ENCODE measurements around the gene CD300LD.

Gene CD300LD

DNA sequence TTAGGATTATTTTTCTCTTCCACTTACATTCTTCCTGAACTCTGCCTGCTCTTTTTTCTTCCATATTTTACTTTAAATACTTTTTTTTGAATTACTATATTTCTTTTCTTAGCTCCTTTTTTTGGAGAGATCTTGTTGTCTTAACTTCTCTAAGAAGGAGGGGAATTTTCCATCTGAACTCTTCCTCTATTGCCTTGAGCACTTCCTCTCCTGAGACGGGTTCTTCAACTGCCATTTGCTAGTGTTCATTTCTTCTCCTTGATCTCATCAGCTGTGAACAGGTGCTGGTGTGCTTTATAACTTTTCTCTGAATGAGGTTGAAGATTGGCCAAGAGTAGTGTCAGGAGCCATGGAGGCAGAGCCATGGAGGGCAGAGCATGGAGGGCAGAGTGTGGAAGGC is 15.1 kb upstream of the CD300LD start:
- DNase-seq (ENCODE audit: low read depth in 1 of 2, low spot score in 1 of 2): no peak

DNA sequence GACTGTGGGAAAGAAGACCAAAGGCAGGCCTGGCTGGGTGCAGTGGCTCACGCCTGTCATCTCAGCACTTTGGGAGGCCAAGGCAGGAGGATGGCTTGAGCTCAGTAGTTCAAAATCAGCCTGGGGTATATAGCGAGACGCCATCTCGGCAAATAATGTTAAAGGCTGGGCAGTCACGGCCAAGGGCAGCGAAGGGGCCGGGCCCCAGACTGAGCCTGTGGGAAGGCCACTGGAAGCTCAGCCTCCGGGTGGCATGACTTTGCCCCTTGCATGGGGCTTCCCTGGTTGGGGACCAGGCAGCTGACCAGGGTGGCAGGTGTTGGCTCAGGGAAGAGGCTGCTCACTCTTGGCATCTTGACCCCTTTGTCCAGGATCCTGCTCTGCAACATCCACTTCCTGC is 14.0 kb upstream of the CD300LD start:
- DNase-seq (ENCODE audit: low read depth in 1 of 2, low spot score in 1 of 2): no peak

DNA sequence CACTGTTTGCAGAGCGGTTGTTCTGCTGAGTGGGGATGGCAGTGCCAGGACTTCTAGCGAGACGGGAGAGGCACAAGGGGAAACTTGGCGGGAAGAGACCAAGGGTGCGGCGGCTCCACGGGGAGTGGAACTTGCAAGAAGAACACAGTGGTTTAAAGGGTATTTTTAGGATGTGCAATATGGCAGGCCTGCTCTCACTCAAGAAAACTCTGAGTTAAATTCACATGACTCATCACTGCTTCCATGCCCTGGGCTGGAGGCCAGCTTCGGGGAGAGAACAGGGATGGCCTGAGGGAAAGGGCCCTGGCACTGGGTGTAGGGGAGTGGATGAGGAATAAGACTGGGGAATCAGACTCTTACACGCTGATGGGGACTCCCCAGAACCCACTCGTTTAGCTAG is 13.3 kb upstream of the CD300LD start:
- DNase-seq (ENCODE audit: low read depth in 1 of 2, low spot score in 1 of 2): no peak

DNA sequence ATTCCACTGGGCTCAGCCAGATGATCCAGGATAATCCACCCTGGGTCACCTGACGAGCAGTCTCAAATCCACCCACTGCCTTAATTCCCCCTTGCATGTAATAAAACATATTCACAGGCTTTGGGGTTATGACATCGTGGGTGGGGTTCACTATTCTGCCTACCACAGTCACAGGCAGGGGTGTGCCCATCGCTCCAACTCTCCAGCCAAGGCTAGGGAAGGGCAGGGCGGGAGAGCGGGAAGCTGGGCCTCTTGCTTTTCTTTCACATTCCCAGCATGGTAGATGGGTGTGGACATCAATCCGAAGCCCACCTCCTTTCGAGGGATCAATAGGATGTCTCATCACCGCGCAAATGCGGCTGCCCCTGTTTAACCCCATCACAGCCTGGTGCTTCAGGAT is 12.7 kb upstream of the CD300LD start:
- no peak for DNase-seq (ENCODE audit: low read depth in 1 of 2, low spot score in 1 of 2)

DNA sequence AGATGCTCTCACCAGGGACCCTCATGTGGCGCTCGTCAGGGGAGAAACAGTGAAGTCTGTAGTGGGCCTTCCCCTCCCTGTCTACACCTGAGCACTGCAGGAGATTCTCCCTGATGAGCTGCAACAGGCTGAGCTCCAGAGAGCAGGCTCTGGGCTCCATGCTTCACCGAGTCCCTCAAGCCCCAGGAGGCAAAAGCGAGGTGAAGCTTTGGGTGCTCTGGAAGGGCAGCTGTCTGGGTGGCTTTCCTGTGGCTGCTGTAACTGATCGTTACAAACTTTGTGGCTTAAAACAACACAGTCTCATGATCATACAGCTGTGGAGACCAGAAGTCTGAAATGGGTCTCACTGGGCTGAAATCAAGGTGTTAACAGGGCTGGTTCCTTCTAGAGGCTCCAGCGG is 12.1 kb upstream of the CD300LD start:
- no peak for DNase-seq (ENCODE audit: low read depth in 1 of 2, low spot score in 1 of 2)

DNA sequence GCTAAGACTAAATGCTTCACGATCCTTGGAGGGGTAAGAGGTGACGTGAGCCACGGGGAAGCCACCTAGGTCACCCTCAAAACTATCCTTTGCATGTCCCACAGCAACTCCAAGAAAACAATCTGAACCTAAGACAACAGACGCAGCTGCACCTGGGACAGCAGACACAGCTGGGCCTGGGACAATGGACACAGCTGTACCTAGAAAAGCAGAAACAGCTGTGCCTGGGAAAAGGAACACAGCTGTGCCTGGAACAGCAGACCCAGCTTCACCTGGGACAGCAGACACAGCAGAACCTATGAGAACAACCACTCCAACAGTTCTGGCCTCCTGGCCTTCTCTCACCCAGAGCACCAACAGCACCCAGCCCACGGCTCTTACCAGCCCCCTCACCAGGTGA is 11.7 kb upstream of the CD300LD start:
- DNase-seq (ENCODE audit: low read depth in 1 of 2, low spot score in 1 of 2): no peak

- DNase-seq (ENCODE audit: low read depth in 1 of 2, low spot score in 1 of 2): no peak
Observed at GRCh38 chr17:74603037-74603635, 11.1 kb upstream of the CD300LD start.

DNA sequence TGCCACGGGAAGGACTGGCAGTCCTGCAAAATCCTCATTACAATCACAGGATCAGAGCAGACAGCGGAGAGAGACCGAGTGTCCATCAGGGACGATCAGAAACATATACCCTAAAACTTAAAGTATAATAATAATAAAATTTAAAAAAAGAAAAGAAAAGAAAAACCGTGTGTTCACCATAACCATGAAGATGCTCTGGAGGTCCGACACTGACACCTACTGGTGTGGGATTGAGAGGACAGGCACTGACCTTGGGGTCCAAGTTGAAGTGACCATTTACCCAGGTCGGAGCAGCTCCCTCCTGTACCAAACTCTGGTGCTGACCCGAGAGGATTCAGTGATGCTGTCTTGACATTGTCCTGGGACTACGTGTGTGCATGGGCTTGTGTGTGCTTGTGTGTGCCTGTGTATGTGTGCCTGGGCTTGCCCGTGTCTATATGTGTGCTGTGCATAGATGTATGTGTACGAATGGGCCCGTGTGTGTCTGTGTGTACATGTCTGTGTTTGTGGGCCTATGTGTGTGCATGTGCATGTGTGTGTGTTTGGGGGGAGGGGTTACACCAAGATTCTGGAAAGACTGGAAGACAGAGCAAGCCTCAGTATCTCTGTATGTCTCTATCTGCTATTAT is 10.0 kb upstream of the CD300LD start:
- DNase-seq (ENCODE audit: low read depth in 1 of 2, low spot score in 1 of 2): no peak

- DNase-seq (ENCODE audit: low read depth in 1 of 2, low spot score in 1 of 2): no peak
Observed at GRCh38 chr17:74599448-74599939, 7.4 kb upstream of the CD300LD start.

- DNase-seq (ENCODE audit: low read depth in 1 of 2, low spot score in 1 of 2): no peak
Observed at GRCh38 chr17:74599023-74599399, 6.9 kb upstream of the CD300LD start.

DNA sequence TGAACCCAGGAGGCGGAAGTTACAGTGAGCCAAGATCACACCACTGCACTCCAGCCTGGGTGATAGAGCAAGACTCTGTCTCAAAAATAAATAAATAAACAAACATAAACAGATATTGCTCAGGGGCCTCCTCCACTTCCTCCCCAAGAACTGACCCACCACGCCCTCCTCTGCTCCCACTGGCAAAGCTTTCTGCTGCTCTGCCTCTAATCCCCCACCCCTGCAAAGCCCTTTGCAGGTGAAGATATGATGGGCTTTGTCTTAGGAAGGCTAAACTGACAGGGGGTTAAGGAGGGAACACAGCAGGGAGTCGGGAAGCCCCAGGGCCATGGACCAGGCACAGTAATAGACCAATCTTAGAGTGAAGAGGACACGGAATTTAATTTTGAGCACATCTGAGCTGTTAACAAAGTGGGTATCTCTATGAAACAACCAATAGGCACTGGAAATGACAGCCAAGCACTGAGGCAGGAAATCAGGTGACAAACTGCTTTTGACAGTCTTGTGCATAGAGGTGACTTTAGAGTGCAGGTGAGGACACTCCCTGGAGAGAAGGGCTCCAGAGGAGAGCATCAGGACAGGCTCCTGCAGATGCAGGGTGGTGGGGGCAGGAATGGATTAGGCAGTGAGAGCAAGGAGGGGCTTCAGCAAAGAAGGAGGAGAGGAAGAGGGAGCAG is 6.4 kb upstream of the CD300LD start:
- DNase-seq (ENCODE audit: low read depth in 1 of 2, low spot score in 1 of 2): no peak

DNA sequence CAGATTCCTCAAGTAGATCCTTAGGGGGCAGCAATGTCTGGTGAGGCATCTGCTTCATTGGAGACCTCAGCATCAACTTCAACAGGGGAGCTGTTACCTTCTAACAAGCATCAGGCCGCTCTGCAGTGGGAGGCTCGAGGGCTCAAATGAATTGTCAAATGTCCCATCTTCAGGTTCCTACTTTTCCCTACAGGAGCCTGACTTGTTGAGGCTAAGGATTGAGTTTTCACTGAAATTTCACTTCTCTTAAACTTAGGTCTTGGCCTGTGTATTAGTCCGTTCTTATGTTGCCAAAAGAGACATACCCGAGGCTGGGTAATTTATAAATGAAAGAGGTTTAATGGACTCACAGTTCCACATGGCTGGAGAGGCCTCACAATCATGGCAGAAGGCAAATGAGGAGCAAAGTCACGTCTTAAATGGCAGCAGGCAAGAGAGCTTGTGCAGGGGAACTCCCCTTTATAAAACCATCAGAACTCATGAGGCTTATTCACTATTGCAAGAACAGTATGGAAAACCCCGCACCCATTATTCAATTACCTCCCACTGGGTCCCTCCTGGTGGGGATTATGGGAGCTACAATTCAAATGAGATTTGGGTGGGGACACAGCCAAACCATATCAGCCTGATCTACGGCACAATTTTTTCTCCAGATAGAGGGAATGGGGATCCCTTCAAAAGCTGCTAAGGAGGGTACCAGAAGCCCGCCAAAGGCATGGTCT is 5.1 kb upstream of the CD300LD start:
- no peak for DNase-seq (ENCODE audit: low read depth in 1 of 2, low spot score in 1 of 2)

DNA sequence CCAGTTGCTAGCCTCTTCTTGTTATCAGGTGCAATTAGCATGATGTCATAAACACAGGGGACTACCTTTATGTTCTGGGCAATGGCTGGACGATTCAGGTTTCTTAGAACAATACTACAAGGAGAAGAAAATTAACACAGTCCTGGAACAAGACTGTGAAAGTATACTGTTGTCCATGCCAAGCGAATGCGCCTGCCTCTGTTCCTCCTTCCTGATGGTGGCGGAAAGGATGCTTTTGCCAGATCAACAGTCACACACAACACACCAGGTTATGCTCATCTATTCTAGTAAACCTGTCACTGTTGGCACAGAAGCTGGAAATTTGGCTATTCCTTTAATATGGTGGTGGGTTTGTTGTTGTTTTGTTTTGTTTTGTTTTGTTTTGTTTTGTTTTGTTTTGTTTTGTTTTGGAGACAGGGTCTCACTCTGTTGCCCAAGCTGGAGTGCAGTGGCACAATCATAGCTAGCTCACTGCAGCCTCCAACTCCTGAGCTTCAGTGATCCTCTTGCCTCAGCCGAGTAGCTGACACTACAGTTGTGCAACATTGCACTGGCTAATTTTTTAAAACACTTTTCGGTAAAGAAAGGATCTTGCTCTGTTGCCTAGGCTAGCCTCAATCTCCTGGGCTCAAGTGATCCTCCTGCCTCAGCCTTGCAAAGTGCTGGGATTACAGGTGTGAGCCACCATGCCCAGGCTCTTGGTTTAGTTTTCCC is 3.1 kb upstream of the CD300LD start:
- DNase-seq (ENCODE audit: low read depth in 1 of 2, low spot score in 1 of 2): no peak

- no peak for DNase-seq (ENCODE audit: low read depth in 1 of 2, low spot score in 1 of 2)
Observed at GRCh38 chr17:74591503-74591902, 580 bp downstream of the CD300LD start.

GRCh38 chr17:74585711-74586110 is 6.4 kb downstream of the CD300LD start:
- no peak for DNase-seq (ENCODE audit: low read depth in 1 of 2, low spot score in 1 of 2)

- DNase-seq (ENCODE audit: low read depth in 1 of 2, low spot score in 1 of 2): no peak
Observed at GRCh38 chr17:74584292-74585060, 7.6 kb downstream of the CD300LD start.

DNA sequence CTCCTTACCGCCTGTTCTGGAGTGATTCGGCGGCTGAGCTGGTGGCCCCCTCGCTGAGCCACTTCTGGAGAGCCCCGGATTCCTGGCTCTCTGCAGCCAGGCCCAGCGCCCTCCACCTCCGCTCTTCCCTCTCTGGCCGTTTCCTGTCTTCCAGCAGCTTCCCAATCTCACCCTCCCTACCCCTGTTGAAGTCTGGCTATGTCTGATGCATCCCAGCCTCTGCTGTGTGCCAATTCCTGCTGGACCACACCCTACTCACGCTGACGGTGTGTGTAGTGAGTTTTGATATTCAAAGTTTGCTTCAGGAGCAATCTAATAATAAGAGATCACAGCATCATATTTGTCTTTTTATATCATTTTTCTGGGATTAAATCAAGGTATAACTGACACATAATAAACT is 9.4 kb downstream of the CD300LD start:
- no peak for DNase-seq (ENCODE audit: low read depth in 1 of 2, low spot score in 1 of 2)

DNA sequence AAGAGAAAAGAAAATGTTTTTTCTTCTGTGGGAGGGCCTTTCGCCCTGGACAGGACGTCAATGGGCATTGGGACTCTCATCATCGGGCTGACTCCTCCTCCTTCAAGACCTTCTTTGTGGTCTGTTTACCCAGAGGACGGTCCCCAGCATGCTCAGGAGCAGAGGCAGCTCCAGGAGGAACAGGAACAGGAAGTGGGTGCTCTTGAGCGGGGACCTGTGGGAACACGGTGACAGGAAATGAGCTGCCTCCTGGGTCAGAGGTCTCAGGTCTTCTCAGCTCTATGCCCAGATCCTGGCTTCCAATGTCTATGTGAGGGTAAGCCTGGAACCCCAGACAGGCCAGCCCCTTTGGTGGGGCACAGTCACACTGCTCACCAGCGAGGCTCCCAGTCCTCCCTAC is 12.2 kb downstream of the CD300LD start:
- no peak for DNase-seq (ENCODE audit: low read depth in 1 of 2, low spot score in 1 of 2)

DNA sequence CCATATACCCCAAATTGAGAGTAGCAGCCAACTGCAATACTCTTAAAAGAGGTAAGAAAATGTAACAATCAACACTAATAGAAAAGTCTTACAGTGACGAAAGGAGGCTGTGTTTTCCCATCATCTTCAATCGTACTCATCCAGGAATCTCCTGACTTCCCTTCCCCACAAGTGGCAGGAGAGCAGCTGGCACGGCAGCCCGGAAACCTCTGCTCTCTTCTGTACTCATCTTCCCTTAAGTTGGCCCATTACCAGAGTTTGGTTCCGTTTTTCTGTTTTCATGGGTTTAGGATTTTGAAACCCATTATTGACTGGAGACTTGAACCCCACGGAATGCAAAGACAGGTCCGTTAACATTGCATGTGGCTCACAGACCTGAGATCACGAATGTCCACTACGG is 13.1 kb downstream of the CD300LD start:
- DNase-seq (ENCODE audit: low read depth in 1 of 2, low spot score in 1 of 2): no peak

DNA sequence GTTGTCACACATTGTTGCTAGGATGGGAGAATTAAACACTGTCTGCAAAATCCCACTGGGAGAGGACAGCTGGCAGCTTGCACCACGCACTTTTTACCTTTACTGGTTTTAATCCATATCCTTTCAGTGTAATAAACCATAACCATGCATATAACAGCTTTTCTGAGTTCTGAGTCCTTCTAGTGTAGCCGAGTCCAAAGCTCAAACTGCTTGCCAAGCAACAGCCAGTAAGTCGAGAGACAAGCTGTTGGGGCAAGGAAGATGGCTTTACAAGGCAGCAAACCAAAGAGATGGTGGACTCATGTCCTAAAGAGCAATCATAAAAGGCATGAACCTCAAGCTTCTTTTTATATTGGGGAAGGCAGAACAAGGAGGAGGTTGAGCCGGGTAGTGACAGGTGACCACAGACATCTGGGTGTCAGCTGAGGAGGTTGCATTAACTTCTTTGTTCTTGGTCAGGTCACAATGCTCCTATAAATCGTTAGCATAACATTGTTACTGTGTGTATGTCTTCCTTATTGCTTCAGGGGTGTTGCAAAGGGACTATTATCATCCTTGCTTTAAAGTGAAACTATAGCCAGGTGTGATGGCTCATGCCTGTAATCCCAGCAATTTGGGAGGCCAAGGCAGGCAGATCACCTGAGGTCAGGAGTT is 17.5 kb downstream of the CD300LD start:
- no peak for DNase-seq (ENCODE audit: low read depth in 1 of 2, low spot score in 1 of 2)
